ENCODE measurements around the gene ATP6AP1. TPM values are rescaled to one million over a fixed set of nuclear protein-coding genes. Genes with fewer than 3 reads are reported as not detected.

Gene ATP6AP1
- total RNA-seq, 2 experiments from 2014 or later, result 21.3 to 22.5 TPM

DNA sequence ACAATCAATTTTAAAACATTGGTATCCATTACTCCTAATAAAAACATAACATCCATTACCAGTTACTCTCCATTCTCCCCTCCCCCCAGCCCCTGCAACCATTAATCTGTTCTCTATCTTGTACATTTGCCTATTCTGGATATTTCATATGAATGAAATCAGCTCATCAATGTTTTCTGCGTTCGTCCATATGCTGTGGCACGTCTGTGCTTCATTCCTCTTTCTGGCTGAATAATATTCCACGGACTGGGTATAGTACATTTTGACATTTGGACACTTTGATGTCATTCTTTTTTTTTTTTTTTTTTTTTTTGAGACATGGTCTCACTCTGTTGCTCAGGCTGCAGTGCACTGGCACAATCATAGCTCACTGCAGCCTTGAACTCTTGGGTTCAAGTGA, 24.6 kb upstream of the ATP6AP1 start:
- TF ChIP-seq, protein P1, sequence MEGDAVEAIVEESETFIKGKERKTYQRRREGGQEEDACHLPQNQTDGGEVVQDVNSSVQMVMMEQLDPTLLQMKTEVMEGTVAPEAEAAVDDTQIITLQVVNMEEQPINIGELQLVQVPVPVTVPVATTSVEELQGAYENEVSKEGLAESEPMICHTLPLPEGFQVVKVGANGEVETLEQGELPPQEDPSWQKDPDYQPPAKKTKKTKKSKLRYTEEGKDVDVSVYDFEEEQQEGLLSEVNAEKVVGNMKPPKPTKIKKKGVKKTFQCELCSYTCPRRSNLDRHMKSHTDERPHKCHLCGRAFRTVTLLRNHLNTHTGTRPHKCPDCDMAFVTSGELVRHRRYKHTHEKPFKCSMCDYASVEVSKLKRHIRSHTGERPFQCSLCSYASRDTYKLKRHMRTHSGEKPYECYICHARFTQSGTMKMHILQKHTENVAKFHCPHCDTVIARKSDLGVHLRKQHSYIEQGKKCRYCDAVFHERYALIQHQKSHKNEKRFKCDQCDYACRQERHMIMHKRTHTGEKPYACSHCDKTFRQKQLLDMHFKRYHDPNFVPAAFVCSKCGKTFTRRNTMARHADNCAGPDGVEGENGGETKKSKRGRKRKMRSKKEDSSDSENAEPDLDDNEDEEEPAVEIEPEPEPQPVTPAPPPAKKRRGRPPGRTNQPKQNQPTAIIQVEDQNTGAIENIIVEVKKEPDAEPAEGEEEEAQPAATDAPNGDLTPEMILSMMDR (IDR thresholded peaks at IDR 0.05), result no peak
- Mint-ChIP-seq H3K4me3 (no peak overlapping the region), H3K36me3 (ENCODE audit: low read depth) (peaks cover 22% of the 10 kb centered on the region), H3K9me3 (no peaks in the 10 kb centered on the region), H3K27me3 (no peaks in the 10 kb centered on the region), H3K4me1 (ENCODE audit: low read depth) (peaks cover 2% of the 10 kb centered on the region), H3K27ac (no peak overlapping the region)
- ChIA-PET POLR2A (no interaction called here), CTCF (no interaction called here)
- ATAC-seq (no peak), DNase-seq (no peak)
- intact Hi-C loops (cut with micrococcal nuclease), result no loop called here

DNA sequence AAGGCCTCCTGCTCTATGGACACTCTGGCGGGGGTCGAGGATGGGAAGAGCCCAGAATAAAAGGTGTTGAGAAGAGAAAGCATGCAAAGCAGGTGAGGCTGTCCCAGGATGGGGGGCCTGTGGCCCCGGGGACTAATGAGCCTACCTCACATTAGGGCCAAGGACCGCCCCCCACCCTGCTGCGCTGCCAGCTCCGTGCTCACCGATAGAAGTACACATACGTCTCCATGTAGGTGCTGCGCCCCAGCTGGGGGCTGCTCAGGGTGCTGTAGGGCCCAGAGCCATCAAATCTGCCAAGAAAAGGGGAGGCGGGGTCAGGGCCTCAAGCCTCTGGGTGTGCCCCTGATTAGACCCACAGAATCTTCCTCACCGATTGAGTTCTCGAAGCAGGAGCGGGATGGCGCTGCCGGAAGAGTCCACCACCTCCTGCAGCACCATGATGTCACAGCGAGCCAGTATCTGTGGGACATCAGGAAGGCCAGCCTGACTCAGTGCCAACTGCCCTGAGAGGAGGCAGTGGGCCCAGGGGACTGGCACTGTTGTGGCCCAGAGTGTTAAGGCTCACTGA, 23.8 kb upstream of the ATP6AP1 start:
- DNase-seq, result no peak
- H3K4me1 Mint-ChIP-seq (ENCODE audit: low read depth), result peaks cover 4% of the 10 kb centered on the region
- H3K4me3 Mint-ChIP-seq, result no peak overlapping the region
- H3K27me3 Mint-ChIP-seq, result no peaks in the 10 kb centered on the region
- no peak overlapping the region for H3K27ac Mint-ChIP-seq
- intact Hi-C loops (cut with micrococcal nuclease), result no loop called here
- POLR2A ChIA-PET, result no interaction called here
- CTCF ChIA-PET, result no interaction called here
- no peak for ATAC-seq
- H3K36me3 Mint-ChIP-seq (ENCODE audit: low read depth), result peaks cover 13% of the 10 kb centered on the region
- TF ChIP-seq, protein P1 (IDR thresholded peaks at IDR 0.05), result no peak
- no peaks in the 10 kb centered on the region for H3K9me3 Mint-ChIP-seq

DNA sequence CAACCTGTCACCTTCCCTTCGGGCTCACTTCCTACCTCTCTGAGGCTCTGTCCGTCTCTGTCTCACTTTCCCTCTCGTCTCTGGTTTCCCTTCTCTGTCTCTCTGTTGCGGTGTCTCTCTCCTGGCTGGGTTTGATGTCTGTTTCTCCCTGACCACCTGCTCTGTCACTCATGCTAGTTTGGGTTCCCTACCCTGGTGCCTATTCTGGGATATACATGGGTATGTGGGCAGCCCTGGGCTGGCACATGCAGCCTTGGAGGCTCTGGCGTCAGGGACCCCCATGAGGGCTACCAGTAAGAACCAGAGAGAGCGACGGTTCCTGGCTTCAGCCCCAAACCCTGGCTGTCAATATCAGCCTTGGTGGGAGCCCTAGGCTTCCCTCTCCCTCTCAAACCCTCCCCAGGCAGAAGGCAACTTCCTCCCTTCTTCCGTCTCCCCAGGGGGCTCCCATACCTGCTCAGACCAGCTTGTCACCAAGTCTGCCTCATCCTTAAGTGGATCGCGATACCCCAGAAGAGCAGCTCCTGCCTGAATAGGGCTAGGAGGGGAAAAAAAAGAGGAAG, 19.7 kb upstream of the ATP6AP1 start:
- CTCF ChIA-PET, result no interaction called here
- no peaks in the 10 kb centered on the region for H3K9me3 Mint-ChIP-seq
- no peaks in the 10 kb centered on the region for H3K27me3 Mint-ChIP-seq
- TF ChIP-seq, protein P1 (IDR thresholded peaks at IDR 0.05), result no peak
- H3K27ac Mint-ChIP-seq, result peak overlapping the region; percentile 40
- intact Hi-C loops (cut with micrococcal nuclease), result no loop called here
- POLR2A ChIA-PET, result interaction anchor here (1.2 to 7.6 kb wide), 2 partner anchors 9 to 134 kb away, joined by 4 to 97 read pairs; partner anchors contain the start of gene RPL10
- peaks cover 6% of the 10 kb centered on the region for H3K36me3 Mint-ChIP-seq (ENCODE audit: low read depth)
- H3K4me3 Mint-ChIP-seq, result no peak overlapping the region
- ATAC-seq (no peak), DNase-seq (no peak)
- peaks cover 10% of the 10 kb centered on the region for H3K4me1 Mint-ChIP-seq (ENCODE audit: low read depth)

DNA sequence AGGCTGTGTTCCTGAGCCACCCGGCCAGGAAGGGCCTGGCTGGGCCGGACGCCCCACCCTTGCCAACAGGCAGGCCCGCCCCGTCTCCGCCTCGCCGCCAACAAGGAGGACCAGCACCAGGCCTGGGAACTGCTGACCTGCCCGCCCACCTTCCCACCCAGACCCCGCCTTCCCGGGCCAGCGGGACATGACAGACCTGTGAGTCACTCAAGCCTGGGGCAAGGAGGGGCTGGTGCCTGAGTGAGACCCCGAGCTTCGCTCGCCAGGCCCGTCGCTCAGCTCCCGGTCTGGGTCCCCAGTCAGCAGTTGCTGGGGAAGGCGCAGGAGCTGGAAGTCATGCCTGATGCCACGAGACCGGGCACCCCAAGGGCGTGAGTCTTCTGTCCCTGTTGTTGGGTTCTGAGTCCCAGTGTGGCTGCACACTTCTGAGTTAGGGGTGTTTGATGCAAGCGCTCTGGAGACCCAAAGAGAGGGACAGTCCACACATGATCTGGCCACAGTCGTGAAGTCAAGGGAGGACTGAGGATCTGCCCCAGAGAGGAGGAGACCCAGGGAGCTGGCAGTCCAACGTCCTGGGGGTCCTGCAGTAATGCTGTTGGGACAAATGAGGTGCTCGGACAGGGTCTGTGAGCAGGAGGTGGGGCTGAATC, 19.1 kb upstream of the ATP6AP1 start, which contains the start of gene DNASE1L1:
Gene DNASE1L1 (minus strand): TSS at position 33 of the 650 bp plus-strand sequence. CDS start 3,686 bp downstream, outside the sequence.
- POLR2A ChIA-PET, result interaction anchor here (1.2 to 7.6 kb wide), 2 partner anchors 10 to 133 kb away, joined by 4 to 97 read pairs; partner anchors contain the start of gene RPL10
- intact Hi-C loops (cut with micrococcal nuclease), result no loop called here
- CTCF ChIA-PET, result no interaction called here
- peaks cover 10% of the 10 kb centered on the region for H3K4me1 Mint-ChIP-seq (ENCODE audit: low read depth)
- TF ChIP-seq, protein P1 (IDR thresholded peaks at IDR 0.05), result no peak
- DNase-seq, result no peak
- no peaks in the 10 kb centered on the region for H3K9me3 Mint-ChIP-seq
- no peaks in the 10 kb centered on the region for H3K27me3 Mint-ChIP-seq
- H3K27ac Mint-ChIP-seq, result peak within 1 kb of the TSS; percentile 55
- peak within 1 kb of the TSS; percentile 32 for H3K4me3 Mint-ChIP-seq
- peaks cover 6% of the 10 kb centered on the region for H3K36me3 Mint-ChIP-seq (ENCODE audit: low read depth)
- no peak for ATAC-seq

DNA sequence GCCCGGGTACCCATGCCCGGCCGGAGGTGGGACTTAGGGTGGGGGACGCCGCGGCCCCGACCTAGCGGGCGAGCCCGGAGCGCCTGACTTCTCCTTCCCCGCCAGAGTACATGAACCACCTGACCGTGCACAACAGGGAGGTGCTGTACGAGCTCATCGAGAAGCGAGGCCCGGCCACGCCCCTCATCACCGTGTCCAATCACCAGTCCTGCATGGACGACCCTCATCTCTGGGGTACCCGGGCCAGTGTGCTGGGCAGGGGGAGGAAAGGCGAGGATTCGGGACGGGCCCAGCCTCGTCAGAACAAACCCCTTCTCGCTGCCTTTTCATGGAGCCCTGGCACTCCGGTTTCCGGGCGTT, 16.5 kb upstream of the ATP6AP1 start:
- Mint-ChIP-seq H3K4me3 (peak overlapping the region; percentile 91), H3K9me3 (no peaks in the 10 kb centered on the region), H3K36me3 (ENCODE audit: low read depth) (peaks cover 8% of the 10 kb centered on the region), H3K27ac (peak overlapping the region; percentile 81), H3K4me1 (ENCODE audit: low read depth) (peaks cover 10% of the 10 kb centered on the region), H3K27me3 (no peaks in the 10 kb centered on the region)
- ATAC-seq (peak; percentile 81), DNase-seq (peak; percentile 83)
- TF ChIP-seq, protein P1 (IDR thresholded peaks at IDR 0.05), result no peak
- intact Hi-C loops (cut with micrococcal nuclease), result no loop called here
- ChIA-PET CTCF (no interaction called here), POLR2A (interaction anchor here (0.7 to 7.6 kb wide), 4 partner anchors 9 to 47 kb away, joined by 3 to 97 read pairs (median 6); partner anchors contain the start of gene RPL10)
